ENCODE data around the gene ZNF830. TPM values are rescaled to one million over a fixed set of nuclear protein-coding genes. Genes with fewer than 3 reads are reported as not detected.
A peak's percentile ranks its signal among the peaks of the same experiment; 100 is the strongest.

Gene ZNF830
- total and polyA plus RNA-seq, 2 of the 13 experiments (the other 11 are each of a cell fraction or from before 2014, with no cell fraction given) = 6.1 to 19.0 TPM

- TF ChIP-seq POGK (CRISPR knock-in tag; conservative IDR thresholded peaks at IDR 0.05) = no peak
- peak; percentile 65 for TF ChIP-seq MEIS2 (CRISPR knock-in tag; IDR thresholded peaks at IDR 0.05)
- peak; percentile 16; the same call in 1 of the 2 replicates for TF ChIP-seq NFAT5 (CRISPR knock-in tag; IDR thresholded peaks at IDR 0.05)
- no peak for TF ChIP-seq ZNF12 (CRISPR knock-in tag; IDR thresholded peaks at IDR 0.05)
- TF ChIP-seq ZNF337 (CRISPR knock-in tag; IDR thresholded peaks at IDR 0.05; ENCODE audit: borderline replicate concordance, low read depth) = peak; percentile 74; the same call in 1 of the 2 replicates
- TF ChIP-seq SUZ12 (IDR thresholded peaks at IDR 0.05; ENCODE audit: low read depth, low read length) = no peak
- no peak for TF ChIP-seq ZNF468 (CRISPR knock-in tag; IDR thresholded peaks at IDR 0.05)
- no peak for TF ChIP-seq ZNF790 (CRISPR knock-in tag; IDR thresholded peaks at IDR 0.05; ENCODE audit: borderline replicate concordance)
- TF ChIP-seq TBP (CRISPR knock-in tag; IDR thresholded peaks at IDR 0.05) = no peak
- TF ChIP-seq HNF1B (CRISPR knock-in tag; IDR thresholded peaks at IDR 0.05) = peak; percentile 62; the same call in 1 of the 2 replicates
- TF ChIP-seq FIP1L1 (IDR thresholded peaks at IDR 0.05; ENCODE audit: borderline replicate concordance, insufficient read depth, low read depth, low read length) = no peak
- TF ChIP-seq TAF1 (CRISPR knock-in tag; IDR thresholded peaks at IDR 0.05) = peak; percentile 97
- TF ChIP-seq PLRG1 (conservative IDR thresholded peaks at IDR 0.05) = no peak
- TF ChIP-seq PRDM10 (CRISPR knock-in tag; IDR thresholded peaks at IDR 0.05; ENCODE audit: low read depth) = peak; percentile 57; the same call in 1 of the 2 replicates
These were observed at the start of gene ZNF830, which contains the start of gene CCT6B (continued) for GRCh38 chr17:34961093-34961911.
